PFSK-1 (cell line): ENCODE results near the gene ARSK.

Experiments
- FOXP2 ChIP-seq: optimal IDR thresholded peaks from 2 replicates; pipeline ENCODE3; 2011; ENCODE audit warnings: borderline replicate concordance, control low read depth, inconsistent platforms; ENCODE audit not compliant: insufficient read depth; ENCODE audit errors: extremely low read length, extremely low read depth
- POLR2AphosphoS5 ChIP-seq: IDR thresholded peaks from 2 replicates; pipeline ENCODE4 v1.6.1; 2012; ENCODE audit warnings: low read depth, mild to moderate bottlenecking, control low read depth, low read length, moderate library complexity
- SIN3A ChIP-seq: IDR thresholded peaks from 2 replicates; pipeline ENCODE4 v1.6.1; 2012; ENCODE audit warnings: mild to moderate bottlenecking, low read length, moderate library complexity, borderline replicate concordance; ENCODE audit not compliant: insufficient read depth
- TAF1 ChIP-seq: IDR thresholded peaks from 2 replicates; pipeline ENCODE4 v1.6.1; 2012; ENCODE audit warnings: low read length, control low read depth, borderline replicate concordance; ENCODE audit not compliant: insufficient read depth
- TF ChIP-seq, protein P1 (sequence below), 2 experiments: IDR thresholded peaks; 2 replicates each; pipeline versions ENCODE4 v1.6.1 to v1.8.0; 2011 to 2012; ENCODE audit warnings: low read depth in 2 of 2, low read length in 2 of 2, control low read depth in 1 of 2, inconsistent platforms in 1 of 2, mild to moderate bottlenecking in 1 of 2, moderate library complexity in 1 of 2; ENCODE audit not compliant: insufficient read depth in 1 of 2

The ARSK gene

DNA sequence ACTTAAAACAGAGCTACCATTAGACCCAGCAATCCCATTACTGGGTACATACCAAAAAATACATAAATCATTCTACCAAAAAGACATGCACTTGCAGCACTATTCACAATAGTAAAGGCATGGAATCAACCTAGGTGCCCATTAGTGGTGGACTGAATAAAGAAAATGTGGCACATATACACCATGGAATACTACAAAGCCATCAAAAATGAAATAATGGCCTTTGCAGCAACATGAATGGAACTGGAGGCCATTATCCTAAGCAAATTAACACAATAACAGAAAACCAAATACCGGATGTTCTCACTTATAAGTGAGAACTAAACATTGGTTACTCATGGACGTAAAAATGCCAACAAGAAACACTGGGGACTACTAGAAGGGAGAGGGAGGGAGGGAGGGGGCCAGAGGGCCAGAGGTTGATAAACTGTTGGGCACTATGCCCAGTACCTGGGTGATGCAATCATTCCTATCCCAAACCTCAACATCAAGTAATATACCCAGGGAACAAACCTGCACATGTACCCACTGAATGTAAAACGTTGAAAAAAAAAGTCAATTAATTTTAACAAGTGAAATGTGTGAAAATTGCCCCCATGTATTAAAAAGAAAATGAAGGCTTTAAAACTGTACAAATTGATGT lies 40.5 kb downstream of the ARSK start:
- TF ChIP-seq POLR2AphosphoS5 (no peak), FOXP2 (no peak), SIN3A (no peak), TAF1 (no peak)
- TF ChIP-seq, protein P1, sequence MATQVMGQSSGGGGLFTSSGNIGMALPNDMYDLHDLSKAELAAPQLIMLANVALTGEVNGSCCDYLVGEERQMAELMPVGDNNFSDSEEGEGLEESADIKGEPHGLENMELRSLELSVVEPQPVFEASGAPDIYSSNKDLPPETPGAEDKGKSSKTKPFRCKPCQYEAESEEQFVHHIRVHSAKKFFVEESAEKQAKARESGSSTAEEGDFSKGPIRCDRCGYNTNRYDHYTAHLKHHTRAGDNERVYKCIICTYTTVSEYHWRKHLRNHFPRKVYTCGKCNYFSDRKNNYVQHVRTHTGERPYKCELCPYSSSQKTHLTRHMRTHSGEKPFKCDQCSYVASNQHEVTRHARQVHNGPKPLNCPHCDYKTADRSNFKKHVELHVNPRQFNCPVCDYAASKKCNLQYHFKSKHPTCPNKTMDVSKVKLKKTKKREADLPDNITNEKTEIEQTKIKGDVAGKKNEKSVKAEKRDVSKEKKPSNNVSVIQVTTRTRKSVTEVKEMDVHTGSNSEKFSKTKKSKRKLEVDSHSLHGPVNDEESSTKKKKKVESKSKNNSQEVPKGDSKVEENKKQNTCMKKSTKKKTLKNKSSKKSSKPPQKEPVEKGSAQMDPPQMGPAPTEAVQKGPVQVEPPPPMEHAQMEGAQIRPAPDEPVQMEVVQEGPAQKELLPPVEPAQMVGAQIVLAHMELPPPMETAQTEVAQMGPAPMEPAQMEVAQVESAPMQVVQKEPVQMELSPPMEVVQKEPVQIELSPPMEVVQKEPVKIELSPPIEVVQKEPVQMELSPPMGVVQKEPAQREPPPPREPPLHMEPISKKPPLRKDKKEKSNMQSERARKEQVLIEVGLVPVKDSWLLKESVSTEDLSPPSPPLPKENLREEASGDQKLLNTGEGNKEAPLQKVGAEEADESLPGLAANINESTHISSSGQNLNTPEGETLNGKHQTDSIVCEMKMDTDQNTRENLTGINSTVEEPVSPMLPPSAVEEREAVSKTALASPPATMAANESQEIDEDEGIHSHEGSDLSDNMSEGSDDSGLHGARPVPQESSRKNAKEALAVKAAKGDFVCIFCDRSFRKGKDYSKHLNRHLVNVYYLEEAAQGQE (IDR thresholded peaks at IDR 0.05; ENCODE audit: insufficient read depth in 1 of 2, low read depth in 2 of 2, low read length in 2 of 2), result no peak

- TF ChIP-seq SIN3A, result no peak
- no peak for TF ChIP-seq POLR2AphosphoS5
- TF ChIP-seq TAF1, result no peak
- TF ChIP-seq, protein P1 (IDR thresholded peaks at IDR 0.05; ENCODE audit: insufficient read depth in 1 of 2, low read depth in 2 of 2, low read length in 2 of 2), result no peak
- no peak for TF ChIP-seq FOXP2
These were observed 44.4 kb downstream of the ARSK start for GRCh38 chr5:95599252-95599651.

DNA sequence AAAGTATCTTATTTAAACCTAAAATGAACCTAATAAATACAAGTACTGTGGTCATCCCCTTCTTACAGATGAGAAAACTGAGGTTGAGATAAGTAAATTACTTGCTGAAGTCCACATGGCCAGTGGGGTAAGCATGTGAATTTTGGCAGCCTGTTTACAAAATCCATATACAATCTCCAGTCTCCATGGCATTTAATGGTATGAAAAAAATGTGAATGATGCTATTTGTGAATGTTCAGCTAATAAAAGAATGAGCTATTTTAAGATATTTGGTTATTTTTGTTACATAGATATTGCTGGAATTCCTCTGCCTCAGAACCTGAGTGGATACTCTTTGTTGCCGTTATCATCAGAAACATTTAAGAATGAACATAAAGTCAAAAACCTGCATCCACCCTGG lies 45.7 kb downstream of the ARSK start:
- no peak for TF ChIP-seq FOXP2
- TF ChIP-seq, protein P1 (IDR thresholded peaks at IDR 0.05; ENCODE audit: insufficient read depth in 1 of 2, low read depth in 2 of 2, low read length in 2 of 2), result no peak
- TF ChIP-seq SIN3A, result no peak
- TF ChIP-seq TAF1, result no peak
- TF ChIP-seq POLR2AphosphoS5, result no peak

DNA sequence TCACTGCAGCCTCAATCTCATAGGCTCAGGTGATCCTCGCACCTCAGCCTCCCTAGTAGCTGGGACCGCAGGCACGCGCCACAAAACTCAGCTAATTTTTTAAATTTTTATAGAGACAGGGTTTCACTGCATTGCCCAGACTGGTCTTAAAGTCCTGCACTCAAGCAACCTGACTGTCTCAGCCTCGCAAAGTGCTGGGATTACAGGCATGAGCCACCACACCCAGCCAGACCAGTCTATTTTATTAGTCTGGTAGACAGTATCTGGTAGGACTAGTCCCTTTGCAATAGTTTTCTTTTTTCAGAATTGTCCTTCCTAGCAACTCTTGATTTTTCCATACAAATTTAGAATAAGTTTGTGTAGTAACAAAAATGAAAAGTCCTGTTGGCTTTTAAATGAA lies 50.9 kb downstream of the ARSK start:
- TF ChIP-seq FOXP2, result no peak
- TF ChIP-seq POLR2AphosphoS5, result no peak
- TF ChIP-seq, protein P1 (IDR thresholded peaks at IDR 0.05; ENCODE audit: insufficient read depth in 1 of 2, low read depth in 2 of 2, low read length in 2 of 2), result no peak
- TF ChIP-seq SIN3A, result no peak
- no peak for TF ChIP-seq TAF1

- TF ChIP-seq, protein P1 (IDR thresholded peaks at IDR 0.05; ENCODE audit: insufficient read depth in 1 of 2, low read depth in 2 of 2, low read length in 2 of 2), result no peak
- TF ChIP-seq SIN3A (no peak), POLR2AphosphoS5 (no peak), TAF1 (no peak), FOXP2 (no peak)
These were observed 51.5 kb downstream of the ARSK start for GRCh38 chr5:95606419-95606818.
